GM21825 (cell line): ENCODE measurements around the gene DEFB113.
"Not testable (repeated sequence)": the region's sequence is repeated elsewhere in the genome, so short reads cannot be mapped to it uniquely, and the experiment has no call there.

Experiments
- ATAC-seq: cut with Tn5 transposase; IDR thresholded peaks from one replicate; pipeline ENCODE4 v1.9.1; 2021; ENCODE audit warnings: mild to moderate bottlenecking, moderate library complexity; ENCODE audit not compliant: unreplicated experiment

DEFB113 gene

GRCh38 chr6:49969605-49970004 lies at the start of gene DEFB113:
Gene DEFB113 (minus strand): TSS chr6:49969625. CDS start chr6:49969625, 0 bp downstream.
- no peak for ATAC-seq

- no peak for ATAC-seq
Measured at GRCh38 chr6:50007819-50008218, 38.4 kb upstream of the DEFB113 start.

- no peak for ATAC-seq
Measured at GRCh38 chr6:50003139-50003538, 33.7 kb upstream of the DEFB113 start.

- ATAC-seq, result no peak
Measured at GRCh38 chr6:49995278-49995677, 25.9 kb upstream of the DEFB113 start.

- ATAC-seq, result no peak
Measured at GRCh38 chr6:49988900-49989299, 19.5 kb upstream of the DEFB113 start.

GRCh38 chr6:49987749-49988148 lies 18.3 kb upstream of the DEFB113 start:
- ATAC-seq, result no peak

- no peak for ATAC-seq
Measured at GRCh38 chr6:49986551-49986950, 17.1 kb upstream of the DEFB113 start.

- no peak for ATAC-seq
Measured at GRCh38 chr6:49982046-49982445, 12.6 kb upstream of the DEFB113 start.

- peak; percentile 52 for ATAC-seq
Measured at GRCh38 chr6:49980898-49981297, 11.5 kb upstream of the DEFB113 start.

- peak; percentile 43 for ATAC-seq
Measured at GRCh38 chr6:49979584-49979983, 10.2 kb upstream of the DEFB113 start.

GRCh38 chr6:49978332-49979226 lies 9.2 kb upstream of the DEFB113 start:
- ATAC-seq, result peak; percentile 67

- ATAC-seq, result no peak
Measured at GRCh38 chr6:49966823-49967222, 2.6 kb downstream of the DEFB113 start.

GRCh38 chr6:49966334-49966733 lies 3.1 kb downstream of the DEFB113 start:
- ATAC-seq, result no peak

- ATAC-seq, result no peak
Measured at GRCh38 chr6:49964064-49964463, 5.4 kb downstream of the DEFB113 start, which contains the start of gene DEFB114. Gene DEFB114 (minus strand): TSS chr6:49964164. CDS start chr6:49964105, 59 bp downstream.

- ATAC-seq, result no peak
Measured at GRCh38 chr6:49958180-49958579, 11.2 kb downstream of the DEFB113 start.

- no peak for ATAC-seq
Measured at GRCh38 chr6:49955847-49956246, 13.6 kb downstream of the DEFB113 start.

GRCh38 chr6:49951926-49952325 lies 17.5 kb downstream of the DEFB113 start:
- no peak for ATAC-seq

- no peak for ATAC-seq
Measured at GRCh38 chr6:49950415-49950751, 19.0 kb downstream of the DEFB113 start.

GRCh38 chr6:49949062-49949461 lies 20.4 kb downstream of the DEFB113 start:
- ATAC-seq, result no peak

GRCh38 chr6:49946835-49947234 lies 22.6 kb downstream of the DEFB113 start:
- no peak for ATAC-seq

- ATAC-seq, result not testable (repeated sequence)
Measured at GRCh38 chr6:49944068-49944467, 25.4 kb downstream of the DEFB113 start.

GRCh38 chr6:49939993-49940498 lies 29.4 kb downstream of the DEFB113 start:
- no peak for ATAC-seq
